Muscle of arm (tissue), 12 donors: Measurements from ENCODE around the gene TMEM30A. TPM values are rescaled to one million over a fixed set of nuclear protein-coding genes. Genes with fewer than 3 reads are reported as not detected.

Experiments used
- polyA plus RNA-seq, 12 donors: library from polyadenylated mRNA; unstranded; fragments of 120-200 nt; gene quantifications; one replicate each; pipeline ENCODE4 v1.2.1, GENCODE V29; 2013; ENCODE audit not compliant: insufficient read length in 12 of 12

The TMEM30A gene
- polyA plus RNA-seq, 12 donors = 54.9 to 92.5 (median 72.1) TPM; not detected in 1

Other genes with a start within 250 kb of the TMEM30A start
- gene COL12A1, start 78.7 kb downstream of the TMEM30A start, polyA plus RNA-seq = 1,000 to 10,000 TPM in 1 of 12 donors, 100 to 1,000 TPM in 11; 310 to 1,002 (median 511) TPM
- 100 to 1,000 TPM in 11 of 12 donors, not detected in 1; 147 to 273 (median 214) TPM for gene COX7A2, start 41.0 kb downstream of the TMEM30A start, polyA plus RNA-seq
- 100 to 1,000 TPM in 1 of 12 donors, 10 to 100 TPM in 11; 17.8 to 282 (median 54.3) TPM for gene FILIP1, start 209.0 kb upstream of the TMEM30A start, polyA plus RNA-seq